Measurements from ENCODE around the gene GABRR2. TPM values are rescaled to one million over a fixed set of nuclear protein-coding genes. Genes with fewer than 3 reads are reported as not detected.

GABRR2 gene
- total RNA-seq, 1 donor from 2014 or later, result 1.5 TPM

DNA sequence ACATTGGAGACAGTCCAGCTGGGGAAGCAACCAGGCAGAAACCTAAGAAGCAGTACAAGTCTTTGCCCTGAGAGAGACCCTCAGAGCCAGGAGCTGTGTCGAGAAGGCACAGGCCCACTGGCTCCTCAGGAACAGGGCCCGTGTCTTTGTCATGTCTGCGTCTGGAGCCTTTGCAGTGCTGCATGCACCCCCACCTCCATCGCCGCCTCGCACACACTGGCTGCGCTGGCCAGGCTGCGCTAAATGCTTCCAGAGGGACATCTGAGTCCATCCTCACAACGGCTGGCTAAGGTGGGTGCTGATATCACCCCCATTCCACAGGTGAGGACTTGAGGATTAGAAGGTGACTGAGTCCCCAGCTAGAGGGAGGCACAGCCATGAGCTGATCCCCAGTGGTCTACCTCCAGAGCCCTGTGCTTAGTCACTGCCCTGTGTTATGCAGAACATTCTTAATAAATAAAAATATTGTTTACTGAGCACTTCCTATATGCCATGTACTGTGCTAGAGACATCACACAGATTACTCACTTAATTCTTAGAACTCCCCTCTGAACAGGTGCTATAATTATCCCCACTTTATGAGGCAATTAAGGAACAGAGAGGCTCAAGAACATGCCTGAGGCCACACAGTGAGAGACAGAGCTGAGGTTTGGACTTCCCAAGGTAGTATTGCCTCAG lies 27.6 kb downstream of the GABRR2 start:
- intact Hi-C loops (cut with DNase I), result no loop called here
- H3K4me1 ChIP-seq, result no peaks in the 10 kb centered on the region
- no peaks in the 10 kb centered on the region for H3K9me3 ChIP-seq
- DNase-seq (ENCODE audit: extremely low spot score in 2 of 2), result no peak
- no peaks in the 10 kb centered on the region for H3K27me3 ChIP-seq
- TF ChIP-seq POLR2A (IDR thresholded peaks at IDR 0.05) (no peak), POLR2AphosphoS5 (IDR thresholded peaks at IDR 0.05; ENCODE audit: insufficient read depth in 1 of 2, low read depth in 1 of 2) (no peak), CTCF (IDR thresholded peaks at IDR 0.05) (no peak)
- no peak overlapping the region for H3K4me3 ChIP-seq
- H3K36me3 ChIP-seq, result no peaks in the 10 kb centered on the region
- H3K27ac ChIP-seq, result no peak overlapping the region

DNA sequence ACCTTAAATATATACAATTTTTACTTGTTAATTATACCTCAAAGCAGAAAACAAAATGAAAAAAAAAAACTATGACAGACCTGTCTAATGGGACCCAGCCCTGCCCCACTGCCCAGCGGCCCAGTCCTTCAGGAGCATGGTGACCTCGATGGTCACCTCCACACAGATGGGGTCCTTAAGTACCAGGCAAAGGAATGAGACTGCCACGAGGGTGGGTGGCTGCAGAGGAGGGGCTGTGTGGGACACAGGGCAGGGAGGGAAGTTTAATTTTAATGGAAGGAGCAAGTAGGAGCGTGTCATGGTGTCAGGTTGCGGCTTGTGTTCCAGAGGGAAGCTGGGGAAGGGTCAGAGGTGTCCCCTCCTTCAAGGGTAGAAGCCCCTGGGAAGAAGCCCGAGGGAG lies 28.6 kb downstream of the GABRR2 start:
- Histone ChIP-seq H3K36me3 (no peaks in the 10 kb centered on the region), H3K27ac (no peak overlapping the region), H3K27me3 (no peaks in the 10 kb centered on the region), H3K9me3 (no peaks in the 10 kb centered on the region), H3K4me3 (no peak overlapping the region), H3K4me1 (no peaks in the 10 kb centered on the region)
- no peak for DNase-seq (ENCODE audit: extremely low spot score in 2 of 2)
- intact Hi-C loops (cut with DNase I), result no loop called here
- no peak for TF ChIP-seq CTCF (IDR thresholded peaks at IDR 0.05)
- TF ChIP-seq POLR2A (IDR thresholded peaks at IDR 0.05), result no peak
- TF ChIP-seq POLR2AphosphoS5 (IDR thresholded peaks at IDR 0.05; ENCODE audit: insufficient read depth in 1 of 2, low read depth in 1 of 2), result no peak

DNA sequence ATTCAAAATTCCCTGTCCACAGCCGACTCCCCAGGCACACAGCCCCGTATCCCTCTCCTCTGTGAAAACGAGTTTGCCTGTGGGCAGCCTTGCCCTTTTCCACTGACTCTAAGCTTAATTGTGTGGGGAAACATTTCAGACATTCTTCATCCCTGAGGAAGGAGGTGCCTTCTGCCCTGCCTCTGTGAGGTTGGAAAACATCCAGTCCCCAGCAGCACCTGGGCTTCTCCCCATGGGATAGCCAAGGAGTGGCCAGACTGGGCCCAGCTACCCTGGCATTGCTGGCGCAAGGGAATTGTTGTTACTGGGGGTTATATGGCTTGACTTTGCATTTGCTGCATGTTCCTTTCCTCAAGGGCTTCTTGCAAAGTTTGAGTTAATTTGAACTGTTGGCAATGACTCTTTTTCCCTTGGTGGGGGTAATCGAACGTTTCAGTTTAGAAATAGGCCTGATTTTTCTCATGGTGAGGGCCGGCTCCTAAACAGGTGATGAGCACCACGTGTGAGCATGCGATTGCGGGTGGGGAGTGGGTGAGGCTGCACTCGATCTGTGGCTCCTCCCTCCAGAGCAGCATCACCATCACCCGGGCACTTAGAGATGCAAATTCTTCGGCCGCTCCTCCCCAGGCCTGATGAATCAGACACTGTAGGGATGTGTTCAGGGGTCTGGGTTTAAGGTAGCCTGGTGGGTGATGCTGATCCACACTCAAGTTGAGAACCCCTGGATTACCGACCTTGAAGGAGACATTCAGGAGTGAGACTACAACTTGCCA lies 29.9 kb downstream of the GABRR2 start:
- H3K4me1 ChIP-seq, result no peaks in the 10 kb centered on the region
- no peak overlapping the region for H3K27ac ChIP-seq
- H3K9me3 ChIP-seq, result no peaks in the 10 kb centered on the region
- no peak for DNase-seq (ENCODE audit: extremely low spot score in 2 of 2)
- H3K27me3 ChIP-seq, result no peaks in the 10 kb centered on the region
- TF ChIP-seq CTCF (IDR thresholded peaks at IDR 0.05) (no peak), POLR2AphosphoS5 (IDR thresholded peaks at IDR 0.05; ENCODE audit: insufficient read depth in 1 of 2, low read depth in 1 of 2) (no peak), POLR2A (IDR thresholded peaks at IDR 0.05) (no peak)
- H3K4me3 ChIP-seq, result no peak overlapping the region
- intact Hi-C loops (cut with DNase I), result no loop called here
- no peaks in the 10 kb centered on the region for H3K36me3 ChIP-seq

- Histone ChIP-seq H3K4me3 (no peak overlapping the region), H3K27ac (no peak overlapping the region), H3K9me3 (no peaks in the 10 kb centered on the region), H3K4me1 (no peaks in the 10 kb centered on the region), H3K27me3 (no peaks in the 10 kb centered on the region), H3K36me3 (no peaks in the 10 kb centered on the region)
- no peak for DNase-seq (ENCODE audit: extremely low spot score in 2 of 2)
- intact Hi-C loops (cut with DNase I), result no loop called here
- no peak for TF ChIP-seq POLR2AphosphoS5 (IDR thresholded peaks at IDR 0.05; ENCODE audit: insufficient read depth in 1 of 2, low read depth in 1 of 2)
- no peak for TF ChIP-seq POLR2A (IDR thresholded peaks at IDR 0.05)
- TF ChIP-seq CTCF (IDR thresholded peaks at IDR 0.05), result no peak
Measured at GRCh38 chr6:89284081-89284480, 31.0 kb downstream of the GABRR2 start.

- intact Hi-C loops (cut with DNase I), result no loop called here
- Histone ChIP-seq H3K4me3 (no peak overlapping the region), H3K27me3 (no peaks in the 10 kb centered on the region), H3K9me3 (no peaks in the 10 kb centered on the region), H3K36me3 (no peaks in the 10 kb centered on the region), H3K27ac (no peak overlapping the region), H3K4me1 (no peaks in the 10 kb centered on the region)
- DNase-seq (ENCODE audit: extremely low spot score in 2 of 2), result no peak
- TF ChIP-seq CTCF (IDR thresholded peaks at IDR 0.05) (no peak), POLR2AphosphoS5 (IDR thresholded peaks at IDR 0.05; ENCODE audit: insufficient read depth in 1 of 2, low read depth in 1 of 2) (no peak), POLR2A (IDR thresholded peaks at IDR 0.05) (no peak)
Measured at GRCh38 chr6:89282749-89283148, 32.4 kb downstream of the GABRR2 start.

Measured in vagina (tissue), 2 donors.